Pancreas (tissue), 10 donors: ENCODE measurements around the gene REG1B. TPM values are rescaled to one million over a fixed set of nuclear protein-coding genes. Genes with fewer than 3 reads are reported as not detected.

Source experiments
- ATAC-seq, 4 donors: fragments of 200-7000 bp; cut with Tn5 transposase; one replicate each; pipeline versions ENCODE4 v1.8.0 to v1.9.1; 2020; ENCODE audit warnings: mild to moderate bottlenecking in 4 of 4, moderate library complexity in 4 of 4
- DNase-seq, 6 donors: peaks; one replicate each; pipeline ENCODE4 v3.0.0-alpha.2; 2020
- FAIRE-seq: peaks from 2 replicates; lab custom pipeline; 2012; peaks lifted over from hg19 to GRCh38; lab: Jason Lieb, UNC
- H3K27ac ChIP-seq, 4 donors: fragments of 200-600 bp; sonication (generic); 1 replicate in 3 of 4; 2 replicates in 1 of 4; pipeline versions ENCODE4 v1.5.0 to v1.8.0; 2020
- H3K27me3 ChIP-seq, 4 donors: fragments of 200-600 bp; one replicate each; pipeline ENCODE4 v1.8.0; 2021
- H3K36me3 ChIP-seq, 3 donors: fragments of 200-600 bp; sonication (generic) in 1 of 3; one replicate each; pipeline versions ENCODE4 v1.5.0 to v1.8.0; 2020 to 2021
- H3K4me1 ChIP-seq, 3 donors: fragments of 200-600 bp; one replicate each; pipeline ENCODE4 v1.8.0; 2021
- H3K4me3 ChIP-seq, 4 donors: fragments of 200-600 bp; sonication (generic) in 2 of 4; one replicate each; pipeline versions ENCODE4 v1.5.0 to v1.8.0; 2020 to 2021
- H3K9me3 ChIP-seq, 4 donors: fragments of 200-600 bp; one replicate each; pipeline ENCODE4 v1.8.0; 2021
- CTCF ChIP-seq, 4 donors: fragments of 200-600 bp; sonication (generic) in 3 of 4; IDR thresholded peaks; one replicate each; pipeline versions ENCODE4 v1.5.0 to v1.8.0; 2021; ENCODE audit warnings: antibody characterized with exemption in 4 of 4
- WGBS, 2 donors: extraction: QIAGEN DNeasy Blood & Tissue Kit; methylation state at CpG; one replicate each; pipeline ENCODE4 v1.1.7; 2013; 5-methylcytosine and 5-hydroxymethylcytosine counted together
- intact Hi-C, 3 donors: fragments of 100-400 bp; cut with DNase I; formaldehyde crosslinking; loops; one replicate each; pipeline versions ENCODE4 v1.11.1 to v1.14.2; 2022
- polyA plus RNA-seq, 2 donors: library from polyadenylated mRNA; stranded (reverse); fragments of 200-250 nt; gene quantifications; one replicate each; pipeline ENCODE4 v1.2.3, GENCODE V29; 2013
- total RNA-seq, 6 donors: library from RNA; stranded (reverse); fragmentation: NEBNext Ultra II Directional in 4 of 6; extraction: Animal tissue kit (Norgen Biotek cat#: 25700) in 4 of 6; gene quantifications; one replicate each; pipeline versions ENCODE4 v1.2.1 to v1.2.4, GENCODE V29; 2021 to 2023
- donor health status: healthy with polysubstance abuse.
- donor health status: DM: no; HTN: no; CAD: no; lungs with moderate emphysema.
- donor health status: DM: no; HTN: no; CAD: no.
- donor health status: control.
- donor health status: control.
- donor health status: Bipolar disorder and iron deficiency.
- donor health status: DM: yes; HTN: yes; CAD: no.
- donor health status: DM: no; HTN: no; CAD: no.
- donor health status: DM: no; HTN: no; CAD: no.
- donor health status: DM: yes; HTN: yes; CAD: no.

REG1B gene
- total and polyA plus RNA-seq, 8 donors, result 3,724 to 34,839 (median 13,358) TPM

DNA sequence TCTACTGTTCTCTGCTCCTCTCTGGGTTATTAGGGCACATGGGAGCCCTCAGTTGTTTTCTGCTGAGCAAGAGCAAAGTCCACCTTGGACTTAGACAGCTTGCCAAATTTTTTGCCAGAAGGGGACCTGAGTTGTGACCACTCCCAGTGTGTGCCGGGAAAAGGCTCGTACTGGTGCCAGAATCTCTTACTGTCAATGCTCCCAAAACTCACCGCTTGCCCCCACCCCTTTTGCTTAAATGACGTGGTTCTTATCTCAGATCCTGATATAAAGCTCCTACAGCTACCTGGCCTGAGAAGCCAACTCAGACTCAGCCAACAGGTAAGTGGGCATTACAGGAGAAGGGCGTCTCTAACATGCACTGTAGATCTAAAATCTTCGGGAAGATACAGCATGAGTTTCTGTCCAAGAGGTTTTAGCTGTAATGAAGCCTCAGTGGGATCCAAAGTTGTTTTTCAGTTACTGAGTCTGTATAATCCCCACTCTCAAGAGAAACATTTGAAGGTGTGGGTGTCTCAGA is 32.5 kb upstream of the REG1B start, which contains the start of gene REG1A:
Gene REG1A, plus strand, starts transcription at position 295 of the 520 bp plus-strand sequence. CDS start 374 bp downstream, outside the sequence.
- ATAC-seq, result peak; percentile 31 to 63 (median 51)
- intact Hi-C loops, result loop anchor here in 1 of 3 donors (5.0 to 10.0 kb wide), 3 partner anchors 33 to 765 kb away; partner anchors contain the start of genes REG1B and REG3G
- peak; percentile 67 to 95 (median 89) for DNase-seq
- H3K36me3 ChIP-seq, result peaks cover 7 to 29% (median 11%) of the 10 kb centered on the region in 3 donors
- H3K9me3 ChIP-seq, result no peaks in the 10 kb centered on the region
- no peak for FAIRE-seq
- WGBS, 2 donors, result 18 to 26% methylated on average over 6 of the region's 6 CpGs
- H3K4me1 ChIP-seq, result peaks cover 13 to 37% (median 18%) of the 10 kb centered on the region in 3 donors
- no peaks in the 10 kb centered on the region for H3K27me3 ChIP-seq
- H3K27ac ChIP-seq, result peak within 1 kb of the TSS; percentile 67 to 94 (median 86)
- peak within 1 kb of the TSS; percentile 32 to 60 (median 50) for H3K4me3 ChIP-seq
- TF ChIP-seq CTCF (IDR thresholded peaks at IDR 0.05), result no peak

- H3K36me3 ChIP-seq, result peaks cover 7 to 16% (median 11%) of the 10 kb centered on the region in 3 donors
- peak overlapping the region; percentile 13 to 64 (median 46) for H3K27ac ChIP-seq
- FAIRE-seq (no peak), ATAC-seq (peak; percentile 15 to 55 (median 23)), DNase-seq (peak in 3 of 6 donors; percentile 50 to 69 (median 66))
- intact Hi-C loops, result no loop called here
- TF ChIP-seq CTCF (IDR thresholded peaks at IDR 0.05), result no peak
- peaks cover 17 to 47% (median 18%) of the 10 kb centered on the region in 3 donors for H3K4me1 ChIP-seq
- no peaks in the 10 kb centered on the region for H3K27me3 ChIP-seq
- peak overlapping the region in 1 of 4 donors; percentile 20 for H3K4me3 ChIP-seq
- WGBS, 2 donors, result 7 to 8% methylated on average over 2 of the region's 2 CpGs
- H3K9me3 ChIP-seq, result no peaks in the 10 kb centered on the region
These were observed 29.5 kb upstream of the REG1B start for GRCh38 chr2:79116997-79117928.

- no peaks in the 10 kb centered on the region for H3K36me3 ChIP-seq
- H3K9me3 ChIP-seq, result no peaks in the 10 kb centered on the region
- peaks cover 17 to 47% (median 18%) of the 10 kb centered on the region in 3 donors for H3K4me1 ChIP-seq
- FAIRE-seq (no peak), ATAC-seq (peak; percentile 75 to 88 (median 80)), DNase-seq (peak in 4 of 6 donors; percentile 82 to 93 (median 86))
- WGBS, 2 donors, result 21 to 30% methylated on average over 3 of the region's 3 CpGs
- H3K27ac ChIP-seq, result peak overlapping the region; percentile 29 to 64 (median 34)
- no peaks in the 10 kb centered on the region for H3K27me3 ChIP-seq
- peak overlapping the region in 1 of 4 donors; percentile 20 for H3K4me3 ChIP-seq
- intact Hi-C loops, result no loop called here
- no peak for TF ChIP-seq CTCF (IDR thresholded peaks at IDR 0.05)
These were observed 27.2 kb upstream of the REG1B start for GRCh38 chr2:79114797-79115494.

DNA sequence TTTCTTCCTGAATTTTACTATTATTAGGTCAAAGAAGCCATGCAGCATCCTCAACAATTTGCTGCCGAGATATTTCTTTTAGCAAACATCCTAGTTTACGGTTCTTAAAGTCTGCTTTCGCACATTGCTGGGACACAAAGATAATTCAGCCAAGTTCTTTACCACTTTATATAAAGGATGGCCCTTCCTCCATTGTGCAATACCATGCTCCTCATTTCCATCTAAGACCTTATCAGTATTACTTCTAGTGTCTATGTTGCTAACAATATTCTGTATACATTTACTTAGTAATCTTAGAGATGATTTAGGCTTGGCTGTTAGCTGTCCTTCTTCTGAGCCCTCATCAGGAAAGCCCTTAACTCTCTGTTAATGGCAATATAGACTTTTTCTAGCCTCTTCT is 24.5 kb upstream of the REG1B start:
- FAIRE-seq (no peak), DNase-seq (no peak), ATAC-seq (no peak)
- intact Hi-C loops, result no loop called here
- no peak overlapping the region for H3K4me3 ChIP-seq
- no peaks in the 10 kb centered on the region for H3K27me3 ChIP-seq
- H3K36me3 ChIP-seq, result no peaks in the 10 kb centered on the region
- no peak overlapping the region for H3K27ac ChIP-seq
- no peaks in the 10 kb centered on the region for H3K9me3 ChIP-seq
- 96% methylated on average over 3 of the region's 3 CpGs for WGBS, 2 donors
- TF ChIP-seq CTCF (IDR thresholded peaks at IDR 0.05), result no peak
- H3K4me1 ChIP-seq, result peaks cover 8 to 26% (median 11%) of the 10 kb centered on the region in 3 donors
